GM06990 (cell line): ENCODE data around the gene CAMK2B.

Source experiments
- DNase-seq: peaks from one replicate; pipeline ENCODE4 v3.0.0-alpha.2; 2011; ENCODE audit not compliant: insufficient read length; ENCODE audit errors: extremely low read depth
- H3K27me3 ChIP-seq: replicated peaks from 2 replicates; pipeline ENCODE4 v1.6.0; 2011; ENCODE audit warnings: low read length; ENCODE audit not compliant: control insufficient read depth, insufficient read depth
- H3K36me3 ChIP-seq: 2 replicates; pipeline ENCODE4 v1.5.1; 2011; ENCODE audit warnings: low read length; ENCODE audit not compliant: control insufficient read depth, insufficient read depth
- H3K4me3 ChIP-seq: replicated peaks from 2 replicates; pipeline ENCODE4 v1.5.1; 2011; ENCODE audit warnings: low read depth, mild to moderate bottlenecking, control low read depth, low read length
- CTCF ChIP-seq: IDR thresholded peaks from 2 replicates; pipeline ENCODE4 v1.5.1; 2011; ENCODE audit warnings: low read length, control low read depth, mild to moderate bottlenecking, inconsistent platforms; ENCODE audit not compliant: insufficient read depth, poor library complexity, severe bottlenecking

Gene CAMK2B

GRCh38 chr7:44324481-44325200, 753 bp downstream of the CAMK2B start:
- Histone ChIP-seq H3K4me3 (no peak overlapping the region; the same call in 1 of the 2 replicates), H3K36me3 (no peaks in the 10 kb centered on the region), H3K27me3 (peaks cover 5% of the 10 kb centered on the region)
- DNase-seq, result no peak
- no peak for TF ChIP-seq CTCF

- H3K4me3 ChIP-seq, result no peak overlapping the region
- no peak for DNase-seq
- no peaks in the 10 kb centered on the region for H3K36me3 ChIP-seq
- TF ChIP-seq CTCF, result no peak
- peaks cover 5% of the 10 kb centered on the region for H3K27me3 ChIP-seq
These were observed 1.3 kb downstream of the CAMK2B start for GRCh38 chr7:44324204-44324480.

GRCh38 chr7:44323381-44324203, 1.8 kb downstream of the CAMK2B start:
- TF ChIP-seq CTCF, result no peak
- Histone ChIP-seq H3K36me3 (no peaks in the 10 kb centered on the region), H3K4me3 (no peak overlapping the region), H3K27me3 (peaks cover 5% of the 10 kb centered on the region)
- no peak for DNase-seq

- no peak for DNase-seq
- TF ChIP-seq CTCF, result no peak
- peaks cover 5% of the 10 kb centered on the region for H3K27me3 ChIP-seq
- H3K36me3 ChIP-seq, result no peaks in the 10 kb centered on the region
- no peak overlapping the region for H3K4me3 ChIP-seq
These were observed 2.6 kb downstream of the CAMK2B start for GRCh38 chr7:44322631-44323363.

- Histone ChIP-seq H3K36me3 (no peaks in the 10 kb centered on the region), H3K27me3 (peaks cover 5% of the 10 kb centered on the region), H3K4me3 (no peak overlapping the region)
- no peak for TF ChIP-seq CTCF
- DNase-seq, result no peak
These were observed 3.6 kb downstream of the CAMK2B start for GRCh38 chr7:44321796-44322195.
